SIG-M5 treated with dmso at 0.1 percent for 504 hours (cell line): ENCODE measurements around the gene PTOV1.

Source experiments
- DNase-seq: peaks from one replicate; lab custom pipeline; 2025; ENCODE audit not compliant: unreplicated experiment; lab: John Stamatoyannopoulos, UW

The PTOV1 gene

DNA sequence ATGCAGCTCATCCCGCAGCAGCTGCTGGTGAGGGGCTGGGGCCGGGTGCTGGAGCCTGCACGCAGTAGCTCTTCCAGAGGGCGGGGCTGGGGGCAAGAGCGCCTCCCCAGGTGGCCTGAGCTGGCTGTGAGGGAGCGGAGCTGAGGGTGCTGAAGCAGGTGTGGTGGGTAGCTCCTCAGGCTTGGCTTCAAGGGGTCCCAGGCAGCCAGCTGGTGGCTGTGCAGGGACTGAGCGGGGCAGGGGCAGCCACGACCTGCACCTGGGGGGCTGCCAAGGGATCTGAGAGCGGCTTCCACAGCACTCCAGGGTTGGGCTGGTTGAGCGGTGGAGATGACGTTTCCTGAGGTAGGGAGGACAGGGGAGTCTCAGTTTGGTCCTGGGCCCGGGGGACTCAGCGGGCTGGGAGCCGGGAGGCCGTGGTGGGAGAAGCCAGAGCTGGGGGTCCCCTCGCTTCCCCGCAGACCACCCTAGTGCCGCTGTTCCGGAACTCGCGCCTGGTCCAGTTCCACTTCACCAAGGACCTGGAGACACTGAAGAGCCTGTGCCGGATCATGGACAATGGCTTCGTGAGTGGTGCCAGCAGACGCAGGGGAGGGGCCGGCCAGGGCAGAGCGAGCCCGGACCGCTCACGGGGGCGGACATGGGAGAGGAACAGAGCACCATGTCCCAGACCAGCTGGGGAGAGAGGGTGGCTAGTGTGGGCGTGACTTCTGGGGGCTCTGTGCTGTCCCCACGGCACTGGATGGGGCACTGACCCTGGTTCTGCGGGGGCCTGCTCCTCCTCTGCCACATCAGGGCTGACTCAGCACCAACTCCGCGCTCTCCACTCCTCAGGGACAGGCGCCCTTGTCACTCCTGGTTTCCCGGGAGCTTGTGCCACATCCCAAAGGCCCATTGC lies 7.4 kb downstream of the PTOV1 start:
- no peak for DNase-seq

GRCh38 chr19:49859682-49860335 lies 8.8 kb downstream of the PTOV1 start:
- DNase-seq, result no peak

DNA sequence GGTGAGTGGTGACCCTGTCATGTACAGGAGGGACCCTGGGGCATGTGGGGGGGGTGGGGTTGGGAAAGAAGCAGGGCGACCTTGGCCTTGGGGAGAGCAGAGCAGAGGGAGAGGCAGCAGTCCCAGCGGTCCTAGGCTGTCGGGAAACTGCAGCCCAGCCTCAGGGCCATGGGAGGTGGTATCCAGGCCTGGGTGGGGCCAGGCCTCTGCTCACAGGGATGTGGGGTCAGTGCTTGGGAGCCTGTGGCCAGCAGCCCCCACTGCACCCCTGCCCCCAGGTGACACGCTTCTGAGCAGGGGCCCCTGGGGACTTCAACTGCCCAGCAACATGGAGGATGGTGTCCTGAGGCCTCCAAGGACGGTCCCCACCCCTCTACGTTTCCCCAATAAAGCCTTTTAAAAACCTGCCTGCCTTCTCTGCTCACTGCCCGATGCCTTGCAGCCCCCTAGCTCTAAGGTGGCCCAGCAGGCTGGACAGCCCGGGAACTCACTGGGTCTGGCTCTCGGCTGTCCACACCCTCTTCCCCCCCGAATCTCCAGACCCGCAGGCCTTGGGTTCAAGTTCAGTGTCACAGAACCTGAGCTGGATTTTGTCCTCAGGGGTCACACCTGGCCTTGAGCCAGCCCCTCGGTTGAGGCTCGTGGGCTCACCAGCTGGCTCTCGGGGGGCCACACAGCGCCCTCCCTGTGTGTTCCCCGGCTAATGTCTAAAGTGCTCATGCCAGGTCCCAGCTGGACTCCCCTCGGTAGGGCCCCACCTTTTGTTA lies 9.6 kb downstream of the PTOV1 start:
- DNase-seq, result no peak

DNA sequence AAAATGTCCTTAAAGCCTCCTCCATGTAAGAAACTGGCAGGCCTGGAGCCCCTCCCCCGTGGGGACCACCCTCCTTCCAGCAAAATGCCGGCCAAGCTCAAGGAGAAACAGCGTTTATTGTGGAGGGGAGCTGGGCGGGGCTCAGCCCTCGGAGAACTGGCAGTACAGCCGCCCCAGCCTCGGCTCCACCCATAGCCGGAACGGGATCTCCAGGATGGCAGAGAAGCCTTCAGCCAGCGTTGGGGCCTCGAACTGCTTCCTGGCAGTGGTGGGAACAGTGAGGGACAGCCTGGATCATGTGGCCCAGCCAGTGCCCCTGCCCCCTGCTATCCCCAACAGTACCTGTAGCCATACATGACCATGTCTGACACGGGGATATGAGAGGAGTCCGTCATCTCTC lies 10.1 kb downstream of the PTOV1 start:
- DNase-seq, result no peak

GRCh38 chr19:49861541-49862378 lies 10.8 kb downstream of the PTOV1 start:
- no peak for DNase-seq

- no peak for DNase-seq
Measured at GRCh38 chr19:49862391-49863253, 11.7 kb downstream of the PTOV1 start.

- DNase-seq, result no peak
Measured at GRCh38 chr19:49863254-49863934, 12.4 kb downstream of the PTOV1 start.

DNA sequence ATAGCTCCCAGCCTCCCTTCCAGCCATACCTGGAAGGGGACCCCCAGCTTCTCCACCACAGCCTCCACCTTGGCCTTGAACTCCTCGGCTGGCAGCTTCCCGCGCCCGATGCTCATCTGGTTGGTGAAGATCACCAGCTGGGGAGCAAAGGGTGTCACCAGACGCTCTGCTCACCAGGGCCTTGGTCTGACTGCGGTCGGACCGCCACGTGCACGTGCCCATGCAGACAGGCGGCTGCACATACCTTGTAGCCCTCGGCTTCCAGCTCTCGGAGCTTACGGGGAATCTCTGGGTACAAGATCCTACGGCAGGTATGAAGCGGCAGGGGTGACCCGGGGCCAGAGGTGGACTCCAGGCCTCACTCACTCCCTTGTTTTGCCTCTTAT lies 13.0 kb downstream of the PTOV1 start:
- no peak for DNase-seq

DNA sequence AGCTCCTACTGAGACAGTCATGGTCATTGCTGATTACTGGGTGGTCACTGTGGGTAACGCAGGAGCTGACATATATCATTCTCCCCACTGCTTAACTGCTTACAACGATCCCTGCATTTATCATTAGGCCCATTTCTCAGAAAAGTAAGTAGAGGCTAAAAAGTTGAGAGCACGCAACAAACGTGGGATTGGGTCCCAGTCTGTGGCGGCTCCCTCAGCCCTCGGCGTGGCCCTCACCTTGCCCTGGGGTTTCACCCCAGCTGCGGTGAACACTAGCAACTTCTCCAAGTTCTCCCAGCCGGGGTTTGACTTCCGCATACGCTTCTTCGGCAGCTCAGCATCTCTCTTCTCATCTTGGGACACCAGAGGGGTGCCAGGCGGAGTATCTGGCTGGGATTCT lies 13.9 kb downstream of the PTOV1 start:
- no peak for DNase-seq

GRCh38 chr19:49866933-49867782 lies 16.2 kb downstream of the PTOV1 start, which contains the start of gene PNKP:
TSS of gene PNKP (minus strand) at chr19:49867576. CDS start at chr19:49867204, 372 bp downstream.
- DNase-seq, result peak; percentile 90

DNA sequence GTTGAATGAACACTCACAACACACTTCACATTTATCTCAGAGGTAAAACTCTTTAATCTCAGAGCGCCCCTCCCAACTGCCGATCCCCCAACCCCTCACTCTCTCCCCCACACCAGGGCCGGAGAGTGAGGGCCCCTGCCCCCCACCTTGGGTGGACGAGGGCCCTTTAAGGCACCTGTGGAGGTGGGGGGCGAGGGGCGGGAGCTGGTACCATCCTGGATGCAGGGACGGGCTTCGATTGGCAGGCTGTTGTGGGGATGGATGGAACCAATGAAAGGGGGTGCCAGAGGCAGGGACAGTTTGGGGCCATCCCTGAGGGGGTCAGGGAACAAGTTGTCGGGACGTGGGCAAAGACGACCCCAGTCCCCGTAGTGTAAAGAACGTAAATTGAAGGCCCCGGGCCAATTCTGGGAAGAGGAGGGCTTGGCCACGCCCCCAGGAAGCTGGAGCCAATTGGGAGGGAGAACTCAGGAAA lies 18.1 kb downstream of the PTOV1 start:
- DNase-seq, result no peak

DNA sequence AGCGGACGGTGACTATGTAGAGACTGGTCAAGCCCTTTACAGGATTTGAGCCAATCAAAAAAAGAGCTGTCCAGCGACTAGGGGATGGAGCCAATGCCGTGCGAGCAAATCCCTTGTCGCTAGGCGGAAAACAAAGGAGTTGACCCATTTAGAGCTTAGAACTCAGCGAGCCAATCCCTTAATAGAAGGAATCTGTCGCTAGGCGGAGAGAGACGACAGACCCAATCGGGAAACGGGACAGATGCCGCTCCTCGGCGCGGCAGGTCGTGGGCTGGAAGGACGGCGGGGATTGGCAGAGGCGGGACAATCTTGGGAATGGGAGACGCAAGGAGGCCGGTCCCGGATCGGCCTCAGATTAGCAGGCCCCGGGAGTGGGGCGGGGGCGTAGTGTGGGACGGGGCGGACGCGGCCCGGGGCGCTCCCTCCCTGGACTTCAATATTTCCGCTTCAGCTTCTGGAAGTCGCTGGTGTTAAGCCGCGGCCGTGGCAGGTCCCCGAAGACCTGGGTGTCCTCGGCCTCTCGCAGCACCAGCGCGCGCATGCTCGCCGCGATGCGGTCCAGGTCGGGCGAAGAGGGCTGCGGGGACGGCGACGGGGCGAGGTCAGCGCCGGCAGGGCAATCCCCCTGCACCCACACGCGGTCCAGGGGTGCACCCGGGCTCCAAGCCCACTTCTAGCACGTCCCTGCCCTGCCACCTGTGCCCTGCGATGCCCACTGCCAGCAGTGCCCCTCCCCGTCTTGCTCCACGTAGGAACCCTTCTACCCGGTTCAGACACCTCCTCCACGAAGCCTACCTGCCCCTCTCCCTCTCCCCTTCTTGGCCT lies 18.7 kb downstream of the PTOV1 start:
- DNase-seq, result peak; percentile 99

DNA sequence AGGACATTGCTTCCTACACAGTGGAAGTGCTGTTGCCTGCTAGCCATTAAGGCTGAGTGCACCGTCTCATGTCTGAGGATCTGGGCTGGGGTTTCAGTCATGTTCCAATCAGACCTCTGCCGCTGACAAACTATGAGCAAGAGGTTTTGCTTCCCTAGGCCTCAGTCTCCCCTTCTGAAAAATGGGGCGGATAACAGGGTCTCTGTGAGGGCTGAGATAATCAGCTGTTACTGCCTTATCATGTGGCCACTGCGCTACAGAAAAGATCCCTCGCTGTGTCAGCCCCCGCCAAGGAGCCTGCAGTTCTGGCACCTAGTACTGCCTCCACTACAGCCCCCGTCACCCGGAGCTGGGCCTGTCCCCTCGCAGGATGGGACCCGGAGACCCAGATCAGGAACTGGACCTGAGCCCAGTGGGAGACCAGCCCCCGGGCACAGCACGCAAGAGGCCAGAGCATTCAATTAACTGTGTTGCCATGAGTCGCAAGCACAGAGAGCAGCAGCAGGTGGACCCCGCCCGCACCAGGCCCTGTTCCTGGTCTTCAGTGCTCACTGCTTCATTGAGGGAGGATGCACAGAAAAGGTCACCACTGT lies 19.4 kb downstream of the PTOV1 start:
- DNase-seq, result no peak

- no peak for DNase-seq
Measured at GRCh38 chr19:49871349-49871985, 20.5 kb downstream of the PTOV1 start.

DNA sequence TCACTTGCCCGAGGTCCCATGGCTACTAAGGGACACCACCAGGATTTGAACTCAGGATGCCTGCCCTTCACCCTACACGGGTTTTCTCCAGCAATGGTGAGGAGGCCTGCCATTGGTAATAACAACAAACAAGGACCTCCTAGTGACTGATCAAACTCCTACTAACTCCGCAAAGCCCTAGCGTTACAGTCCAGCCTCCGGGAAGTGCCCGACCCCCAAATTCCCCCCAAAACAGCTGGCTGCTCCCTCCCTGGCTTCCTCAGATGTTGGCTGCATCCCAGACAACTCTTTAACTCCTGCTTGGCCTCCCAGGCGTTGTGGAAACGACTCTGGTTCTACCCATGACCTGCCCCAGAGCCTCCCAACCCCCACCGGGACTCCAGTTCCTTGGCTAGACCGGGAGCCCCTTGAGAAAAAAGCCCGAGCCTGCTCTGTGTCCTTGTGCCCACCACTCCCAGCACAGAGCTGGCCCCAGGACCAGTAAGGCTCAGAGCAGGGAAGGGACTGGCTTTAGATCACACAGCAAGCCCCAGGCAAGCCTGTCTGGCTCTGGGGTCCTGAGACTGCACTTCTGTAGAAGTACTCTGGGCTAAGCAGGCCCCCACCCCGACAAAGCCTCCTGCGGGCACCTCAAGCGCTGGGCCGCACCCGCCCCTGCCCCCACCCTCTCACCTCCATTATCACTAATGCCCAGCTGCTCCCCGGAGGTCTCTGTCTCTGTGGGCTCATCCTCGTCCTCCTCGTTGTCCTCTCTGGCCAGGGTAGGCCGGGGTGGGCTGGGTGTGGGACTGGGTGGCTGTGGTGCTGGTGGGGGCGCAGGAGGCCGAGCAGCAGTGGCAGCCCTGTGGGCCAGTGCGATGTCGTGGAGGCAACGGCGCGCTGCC lies 21.5 kb downstream of the PTOV1 start:
- no peak for DNase-seq
